GM19025 (cell line): ENCODE measurements around the gene EID2B.

Experiments used
- ATAC-seq: cut with Tn5 transposase; IDR thresholded peaks from one replicate; pipeline ENCODE4 v1.9.1; 2021; ENCODE audit warnings: mild to moderate bottlenecking, low read depth, moderate library complexity; ENCODE audit not compliant: unreplicated experiment

The EID2B gene

DNA sequence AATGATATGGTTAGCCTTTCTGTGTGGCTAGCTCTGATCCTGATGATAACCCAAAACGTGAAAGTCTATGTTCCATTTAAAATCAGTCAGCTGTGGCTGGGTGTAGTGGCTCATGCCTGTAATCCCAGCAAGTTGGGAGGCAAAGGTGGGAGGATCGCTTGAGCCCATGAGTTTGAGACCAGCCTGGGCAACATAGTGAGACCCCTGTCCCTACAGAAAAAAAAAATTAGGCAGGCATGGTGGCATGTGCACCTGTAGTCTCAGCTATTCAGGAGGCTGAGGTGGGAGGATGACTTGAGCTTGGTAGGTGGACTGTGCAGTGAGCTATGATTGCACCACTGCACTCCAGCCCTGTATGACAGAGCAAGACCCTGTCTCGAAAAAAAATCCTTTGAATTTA lies 1.1 kb upstream of the EID2B start:
- ATAC-seq, result no peak

DNA sequence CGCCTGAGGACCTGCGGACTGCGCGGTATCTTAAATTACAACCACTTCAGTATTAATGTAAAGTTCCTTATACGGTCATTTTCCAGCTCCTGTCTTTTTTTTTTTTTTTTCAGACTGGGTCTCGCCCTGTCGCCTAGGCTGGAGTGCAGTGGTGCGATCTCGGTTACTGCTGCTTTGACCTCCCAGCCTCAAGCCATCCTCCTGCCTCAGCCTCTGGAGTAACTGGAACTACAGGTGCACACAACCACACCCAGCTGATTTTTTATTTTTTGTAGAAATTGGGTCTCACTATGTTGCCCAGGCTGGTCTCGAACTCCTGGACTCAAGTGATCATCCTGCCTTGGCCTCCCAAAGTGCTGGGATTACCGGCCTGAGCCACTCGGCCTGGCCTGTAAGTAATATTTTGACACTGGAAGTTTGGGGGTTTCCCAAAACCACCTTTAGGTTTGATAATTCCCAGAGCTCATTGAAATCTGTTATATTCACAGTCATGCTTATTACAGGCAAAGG lies 406 bp upstream of the EID2B start:
- ATAC-seq, result no peak

DNA sequence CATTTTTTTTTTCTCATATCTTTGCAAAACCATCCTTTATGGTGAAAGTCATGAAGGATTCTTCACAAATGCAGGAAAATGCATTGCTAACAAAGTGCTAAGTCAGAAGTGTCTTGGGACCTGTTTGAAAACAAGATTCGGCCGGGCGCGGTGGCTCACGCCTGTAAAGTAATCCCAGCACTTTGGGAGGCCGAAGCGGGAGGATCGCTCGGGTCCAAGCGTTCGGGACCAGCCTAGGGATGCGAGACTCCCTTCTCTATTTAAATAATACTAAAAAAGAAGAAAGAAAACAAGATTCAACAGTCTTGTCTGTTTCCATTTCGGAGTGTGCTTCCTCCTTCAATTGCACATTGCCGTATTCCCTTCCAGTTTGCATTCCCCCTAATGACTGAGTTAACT lies 819 bp downstream of the EID2B start:
- no peak for ATAC-seq

DNA sequence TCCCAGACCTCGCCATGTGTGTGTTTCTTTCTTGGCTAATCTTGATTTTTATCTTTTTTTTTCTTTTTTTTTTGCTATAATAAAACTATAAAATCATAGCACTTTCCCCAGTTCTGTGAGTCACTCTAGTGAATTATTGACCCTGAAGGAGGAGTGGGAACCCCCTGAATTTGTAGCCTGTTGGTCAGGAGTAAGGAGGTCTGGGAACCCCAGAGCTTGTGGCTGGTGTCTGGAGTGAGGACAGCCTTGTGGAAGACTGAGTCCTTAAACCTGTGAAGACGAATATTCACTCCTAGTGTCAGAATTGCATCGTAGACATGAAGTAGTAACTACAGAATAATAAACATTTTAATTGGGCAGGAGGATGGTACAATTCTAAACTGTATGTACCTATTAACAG lies 7.4 kb downstream of the EID2B start:
- ATAC-seq, result no peak

DNA sequence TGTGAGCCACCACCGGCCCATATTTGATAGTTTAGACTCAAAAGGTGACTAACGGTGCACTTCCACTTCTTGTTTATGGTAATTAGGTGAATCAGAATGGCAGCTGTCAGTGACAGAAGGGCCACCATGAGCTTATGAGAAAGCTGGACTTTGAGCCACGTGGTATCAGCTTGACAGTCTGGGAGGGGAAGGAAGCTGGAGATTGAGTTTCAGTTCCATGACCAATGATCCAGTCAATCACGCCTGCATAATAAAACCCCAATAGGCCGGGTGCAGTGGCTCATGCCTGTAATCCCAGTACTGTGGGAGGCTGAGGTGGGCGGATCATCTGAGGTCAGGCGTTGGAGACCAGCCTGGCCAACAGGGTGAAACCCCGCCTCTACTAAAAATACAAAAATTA lies 8.2 kb downstream of the EID2B start:
- no peak for ATAC-seq

DNA sequence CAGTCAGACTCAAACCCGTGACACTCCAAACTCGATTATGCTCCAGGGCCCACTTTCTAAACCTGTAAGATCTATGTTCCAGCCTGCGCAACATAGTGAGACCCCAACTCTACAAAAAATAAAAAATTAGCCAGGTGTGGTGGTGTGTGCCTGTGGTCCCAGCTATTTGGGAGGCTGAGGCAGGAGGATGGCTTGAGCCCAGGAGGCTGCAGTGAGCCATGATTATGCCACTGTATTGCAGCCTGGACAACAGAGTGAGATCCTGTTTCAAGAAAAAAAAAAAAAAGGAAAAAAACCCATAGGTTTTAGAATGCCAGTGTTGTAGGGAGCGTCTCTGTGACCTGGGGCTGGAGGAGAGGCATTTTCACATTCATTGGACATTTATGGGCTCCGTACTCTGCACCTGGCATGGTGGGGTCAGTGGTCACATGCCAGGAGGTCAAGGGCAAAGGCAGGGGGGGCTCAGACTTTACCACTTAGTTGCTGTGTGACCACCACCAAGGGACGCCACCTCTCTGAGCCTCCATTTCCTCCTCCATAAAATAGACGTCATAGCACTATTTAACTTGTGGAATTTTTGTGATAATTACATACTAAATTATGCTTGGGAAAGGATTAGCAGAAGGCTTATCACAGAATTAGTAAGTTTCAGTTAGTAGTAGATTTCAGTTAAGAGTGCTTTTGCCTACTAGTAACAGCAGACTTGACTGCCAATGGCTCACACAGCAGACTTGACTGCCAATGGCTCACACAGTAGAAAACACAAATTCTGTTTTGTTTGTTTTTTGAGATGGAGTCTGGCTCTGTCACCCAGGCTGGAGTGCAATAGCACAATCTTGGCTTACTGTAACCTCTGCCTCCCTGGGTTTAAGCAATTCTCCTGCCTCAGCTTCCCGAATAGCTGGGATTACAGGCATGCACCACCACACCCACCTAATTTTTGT lies 11.8 kb downstream of the EID2B start:
- ATAC-seq, result no peak

DNA sequence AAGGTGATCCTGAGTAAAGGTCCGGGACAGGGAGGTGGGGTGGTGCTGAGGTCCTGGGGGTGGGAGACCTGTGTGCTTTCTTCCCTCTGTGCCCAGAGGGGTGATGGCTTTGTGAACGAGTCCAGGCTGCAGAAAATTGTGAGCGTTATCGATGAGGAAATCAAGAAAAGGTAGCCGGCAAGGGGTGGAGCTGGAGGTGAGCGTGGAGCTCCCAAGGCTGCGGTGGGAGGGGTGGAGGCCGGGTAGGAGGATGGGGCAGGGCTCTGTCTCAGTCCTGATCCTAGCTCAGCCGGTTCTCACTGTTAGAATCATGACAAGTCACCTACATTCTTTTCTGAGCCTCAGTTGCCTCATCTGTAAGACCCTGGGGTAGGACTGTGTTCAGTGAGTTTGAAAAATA lies 13.7 kb downstream of the EID2B start:
- ATAC-seq, result no peak

DNA sequence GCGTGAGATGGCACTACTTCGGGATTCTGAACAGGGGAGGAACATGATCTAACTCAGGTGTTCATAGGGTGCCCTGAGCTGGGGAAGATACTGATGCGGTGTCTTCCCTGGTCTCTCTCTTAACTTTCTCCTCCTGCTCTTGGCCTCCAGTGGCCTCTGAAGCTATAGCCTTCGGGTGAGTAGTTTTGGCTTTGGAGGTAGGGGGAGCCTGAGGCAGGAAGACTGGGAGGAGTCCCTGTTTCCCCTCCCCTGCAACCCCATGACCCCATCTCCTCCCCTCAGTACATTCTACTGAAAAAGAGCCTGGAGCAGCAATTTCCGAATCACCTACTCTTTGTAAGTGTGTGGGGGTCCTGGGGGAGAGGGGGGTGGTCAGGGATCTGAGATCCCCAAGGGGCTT lies 14.2 kb downstream of the EID2B start:
- no peak for ATAC-seq

DNA sequence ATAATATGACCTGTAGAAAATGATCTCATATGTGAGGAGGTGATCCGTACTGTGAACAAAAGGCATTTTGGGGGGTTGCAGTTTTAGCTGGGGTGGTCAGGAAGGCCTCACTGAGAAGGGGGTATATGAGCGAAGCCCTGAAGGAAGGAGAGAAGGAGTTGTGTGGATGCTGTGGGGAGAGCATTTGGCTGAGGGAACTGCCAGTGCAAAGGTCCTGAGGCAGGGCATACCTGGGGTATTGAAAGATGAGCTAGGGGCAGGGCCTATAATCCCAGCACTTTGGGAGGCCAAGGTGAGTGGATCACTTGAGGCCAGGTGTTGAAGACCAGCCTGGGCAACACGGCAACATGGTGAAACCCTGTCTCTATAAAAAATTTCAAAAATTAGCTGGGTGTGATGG lies 15.2 kb downstream of the EID2B start:
- no peak for ATAC-seq

DNA sequence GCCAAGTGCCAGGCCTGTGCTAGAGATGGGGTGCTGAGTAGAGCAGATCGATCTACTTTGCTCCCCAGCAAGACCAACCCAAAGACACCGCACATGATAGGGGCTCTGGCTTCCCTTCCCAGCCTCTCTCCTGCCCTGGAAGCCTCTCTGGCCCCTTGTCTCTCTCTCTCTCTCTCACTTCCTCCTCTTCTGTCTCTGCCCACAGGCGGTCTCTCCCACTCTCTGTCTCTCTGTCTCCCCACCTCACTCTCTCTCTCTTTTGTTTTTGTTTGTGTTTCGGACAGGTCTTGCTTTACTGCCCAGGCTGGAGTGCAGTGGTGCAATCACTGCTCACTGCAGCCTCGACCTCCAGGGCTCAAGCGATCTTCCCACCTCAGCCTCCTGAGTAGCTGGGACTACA lies 16.4 kb downstream of the EID2B start:
- no peak for ATAC-seq

DNA sequence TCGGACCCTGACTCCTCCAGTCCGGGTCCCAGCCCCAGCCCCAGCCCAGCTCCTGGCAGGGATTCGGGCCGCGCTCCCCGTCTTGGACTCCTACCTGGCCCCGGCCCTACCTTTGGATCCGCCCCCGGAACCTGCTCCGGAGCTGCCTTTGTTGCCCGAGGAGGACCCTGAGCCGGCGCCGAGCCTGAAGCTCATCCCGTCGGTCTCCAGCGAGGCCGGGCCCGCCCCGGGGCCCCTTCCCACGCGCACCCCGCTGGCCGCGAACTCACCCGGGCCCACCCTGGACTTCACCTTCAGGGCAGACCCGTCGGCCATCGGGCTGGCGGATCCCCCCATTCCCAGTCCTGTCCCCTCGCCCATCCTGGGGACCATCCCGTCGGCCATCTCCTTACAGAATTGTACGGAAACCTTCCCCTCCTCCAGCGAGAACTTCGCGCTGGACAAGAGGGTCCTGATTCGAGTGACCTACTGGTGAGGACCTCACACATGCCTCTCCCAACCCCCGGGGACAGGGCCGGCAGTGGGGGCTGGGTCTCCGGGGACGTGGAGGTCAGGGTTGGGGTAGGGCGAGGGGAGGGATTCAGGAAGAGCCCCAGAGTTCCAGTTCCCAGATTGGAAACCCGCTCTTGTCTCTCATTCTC lies 17.0 kb downstream of the EID2B start:
- ATAC-seq, result no peak

DNA sequence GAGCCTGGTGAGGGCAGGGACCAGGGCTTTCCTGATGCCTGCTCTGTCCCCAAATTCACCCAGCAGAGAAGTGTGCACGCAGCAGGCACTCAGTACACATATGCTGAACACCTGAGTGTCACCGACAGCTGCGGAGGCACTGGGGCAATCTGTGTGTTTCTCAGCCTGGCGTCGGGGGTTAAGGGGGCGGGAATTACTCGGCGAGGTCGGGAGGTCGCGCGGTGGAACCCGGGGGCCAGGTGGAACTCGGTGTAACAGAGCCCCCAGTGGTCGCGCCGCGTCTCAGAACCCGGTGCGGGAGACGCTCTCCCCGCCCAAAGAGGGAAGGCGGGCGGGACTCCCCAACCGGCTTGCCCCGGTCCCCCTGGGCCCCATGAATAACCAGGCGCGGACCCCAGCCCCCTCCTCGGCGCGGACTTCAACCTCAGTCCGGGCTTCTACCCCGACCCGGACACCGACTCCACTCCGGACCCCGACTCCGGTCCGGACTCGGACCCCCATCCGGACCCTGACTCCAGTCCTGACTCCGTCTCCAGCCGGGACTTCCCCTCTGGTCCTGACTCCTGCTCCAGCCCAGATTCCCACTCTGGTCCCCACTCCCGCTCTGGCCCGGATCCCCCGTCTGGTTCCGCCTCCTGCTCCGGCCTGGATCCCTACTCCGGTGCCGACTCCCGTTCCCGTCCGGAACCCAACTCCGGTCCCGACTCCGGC lies 17.7 kb downstream of the EID2B start, which contains the start of gene SELENOV:
Gene SELENOV, plus strand, starts transcription at position 300 of the 711 bp plus-strand sequence. Its CDS starts 74 bp downstream, at position 374.
- no peak for ATAC-seq

DNA sequence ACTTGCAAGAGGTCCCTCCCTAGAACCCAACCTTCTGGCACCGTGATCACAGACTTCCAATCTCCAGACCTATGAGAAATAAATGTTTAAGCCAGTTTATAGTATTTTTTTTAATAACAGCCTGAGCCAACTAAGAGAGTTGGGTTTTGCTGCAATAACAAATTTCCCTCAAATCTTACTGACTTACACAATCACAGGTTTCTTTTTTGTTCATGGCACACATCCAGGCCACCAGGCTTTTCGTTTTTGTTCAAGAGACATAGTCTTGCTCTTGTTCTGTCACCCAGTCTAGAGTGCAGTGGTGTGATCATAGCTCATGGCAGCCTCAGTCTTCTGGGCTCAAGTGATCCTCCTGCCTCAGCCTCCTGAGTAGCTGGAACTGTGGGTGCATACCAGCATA lies 19.7 kb downstream of the EID2B start:
- no peak for ATAC-seq

DNA sequence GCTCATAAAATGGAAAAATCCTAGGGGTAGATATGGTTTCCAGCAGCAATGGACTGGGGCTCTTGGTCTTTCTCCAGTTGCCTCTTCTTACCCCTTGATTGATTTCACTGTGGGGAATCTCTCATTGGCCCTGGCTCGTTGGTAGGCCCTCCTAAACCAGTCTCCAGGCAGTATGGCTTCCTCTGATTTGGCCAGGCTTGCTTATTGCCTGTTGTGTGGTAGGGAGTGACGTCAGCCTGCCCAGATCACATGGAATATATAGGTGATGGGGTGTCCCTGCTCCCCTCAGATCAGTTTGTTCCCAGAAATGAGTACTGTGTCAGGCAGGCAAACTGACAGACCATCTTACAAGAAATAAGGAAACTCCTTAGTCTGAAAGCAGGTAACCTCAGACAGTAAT lies 23.4 kb downstream of the EID2B start:
- no peak for ATAC-seq

DNA sequence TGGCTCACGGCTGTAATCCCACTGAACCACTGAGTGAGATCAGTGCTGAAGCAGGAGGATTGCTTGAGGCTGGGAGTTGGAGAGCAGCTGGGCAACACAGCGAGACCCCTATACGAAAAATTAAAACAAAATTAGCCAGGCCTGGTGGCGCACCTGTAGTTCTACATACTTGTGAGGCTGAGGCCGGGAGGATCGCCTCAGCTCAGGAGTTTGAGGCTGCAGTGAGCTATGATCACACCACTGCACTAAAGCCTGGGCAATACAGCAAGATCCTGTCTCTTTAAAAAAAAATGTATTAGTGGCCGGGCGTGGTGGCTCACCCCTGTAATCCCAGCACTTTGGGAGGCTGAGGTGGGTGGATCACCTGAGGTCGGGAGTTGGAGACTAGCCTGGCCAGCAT lies 24.0 kb downstream of the EID2B start:
- ATAC-seq, result no peak

DNA sequence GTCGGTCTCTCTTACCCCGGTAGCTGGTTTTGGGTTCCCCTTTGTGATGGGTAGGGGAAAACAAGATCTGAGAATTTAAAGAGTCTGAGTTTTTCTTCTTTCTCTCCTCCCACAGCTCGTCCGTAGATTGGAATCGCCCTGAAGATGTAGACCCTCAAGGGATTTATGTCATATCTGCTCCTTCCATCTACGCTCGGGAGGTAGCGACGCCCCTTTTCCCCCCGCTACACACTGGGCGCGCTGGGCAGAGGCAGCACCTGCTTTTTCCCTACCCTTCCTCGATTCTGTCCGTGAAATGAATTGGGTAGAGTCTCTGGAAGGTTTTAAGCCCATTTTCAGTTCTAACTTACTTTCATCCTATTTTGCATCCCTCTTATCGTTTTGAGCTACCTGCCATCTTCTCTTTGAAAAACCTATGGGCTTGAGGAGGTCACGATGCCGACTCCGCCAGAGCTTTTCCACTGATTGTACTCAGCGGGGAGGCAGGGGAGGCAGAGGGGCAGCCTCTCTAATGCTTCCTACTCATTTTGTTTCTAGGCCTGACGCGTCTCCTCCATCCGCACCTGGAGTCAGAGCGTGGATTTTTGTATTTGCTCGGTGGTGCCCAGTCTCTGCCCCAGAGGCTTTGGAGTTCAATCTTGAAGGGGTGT lies 24.8 kb downstream of the EID2B start:
- ATAC-seq, result no peak

DNA sequence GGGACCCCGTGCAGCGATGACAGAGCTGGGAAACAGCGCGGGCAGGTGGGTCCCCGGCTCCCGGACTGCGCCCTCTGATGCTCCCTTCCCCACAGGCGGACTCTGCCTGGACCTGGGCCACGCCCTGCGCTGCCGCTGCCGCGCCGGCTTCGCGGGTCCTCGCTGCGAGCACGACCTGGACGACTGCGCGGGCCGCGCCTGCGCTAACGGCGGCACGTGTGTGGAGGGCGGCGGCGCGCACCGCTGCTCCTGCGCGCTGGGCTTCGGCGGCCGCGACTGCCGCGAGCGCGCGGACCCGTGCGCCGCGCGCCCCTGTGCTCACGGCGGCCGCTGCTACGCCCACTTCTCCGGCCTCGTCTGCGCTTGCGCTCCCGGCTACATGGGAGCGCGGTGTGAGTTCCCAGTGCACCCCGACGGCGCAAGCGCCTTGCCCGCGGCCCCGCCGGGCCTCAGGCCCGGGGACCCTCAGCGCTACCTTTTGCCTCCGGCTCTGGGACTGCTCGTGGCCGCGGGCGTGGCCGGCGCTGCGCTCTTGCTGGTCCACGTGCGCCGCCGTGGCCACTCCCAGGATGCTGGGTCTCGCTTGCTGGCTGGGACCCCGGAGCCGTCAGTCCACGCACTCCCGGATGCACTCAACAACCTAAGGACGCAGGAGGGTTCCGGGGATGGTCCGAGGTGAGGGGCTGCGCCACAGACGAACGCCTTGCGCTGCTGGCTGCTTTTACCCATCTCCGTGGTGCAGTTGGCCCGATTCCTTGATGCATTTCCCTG lies 25.5 kb downstream of the EID2B start:
- ATAC-seq, result no peak

DNA sequence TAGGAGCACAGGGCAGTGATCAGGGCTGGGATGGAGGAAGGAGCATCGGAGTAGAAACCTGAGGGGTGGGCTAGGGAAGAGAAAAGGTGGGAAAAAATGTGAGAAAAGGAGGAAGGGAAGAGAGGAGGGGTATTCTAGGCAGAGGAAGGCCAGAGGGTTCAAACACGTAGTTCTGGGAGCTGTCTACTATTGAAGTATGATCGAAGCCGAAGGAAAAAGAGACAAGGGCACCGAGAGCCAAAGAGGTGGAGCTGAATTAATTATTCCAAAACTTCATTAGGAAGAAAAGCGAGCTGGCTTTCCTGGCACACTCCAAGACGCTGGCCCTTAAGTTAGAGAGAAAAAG lies 26.1 kb downstream of the EID2B start:
- no peak for ATAC-seq

DNA sequence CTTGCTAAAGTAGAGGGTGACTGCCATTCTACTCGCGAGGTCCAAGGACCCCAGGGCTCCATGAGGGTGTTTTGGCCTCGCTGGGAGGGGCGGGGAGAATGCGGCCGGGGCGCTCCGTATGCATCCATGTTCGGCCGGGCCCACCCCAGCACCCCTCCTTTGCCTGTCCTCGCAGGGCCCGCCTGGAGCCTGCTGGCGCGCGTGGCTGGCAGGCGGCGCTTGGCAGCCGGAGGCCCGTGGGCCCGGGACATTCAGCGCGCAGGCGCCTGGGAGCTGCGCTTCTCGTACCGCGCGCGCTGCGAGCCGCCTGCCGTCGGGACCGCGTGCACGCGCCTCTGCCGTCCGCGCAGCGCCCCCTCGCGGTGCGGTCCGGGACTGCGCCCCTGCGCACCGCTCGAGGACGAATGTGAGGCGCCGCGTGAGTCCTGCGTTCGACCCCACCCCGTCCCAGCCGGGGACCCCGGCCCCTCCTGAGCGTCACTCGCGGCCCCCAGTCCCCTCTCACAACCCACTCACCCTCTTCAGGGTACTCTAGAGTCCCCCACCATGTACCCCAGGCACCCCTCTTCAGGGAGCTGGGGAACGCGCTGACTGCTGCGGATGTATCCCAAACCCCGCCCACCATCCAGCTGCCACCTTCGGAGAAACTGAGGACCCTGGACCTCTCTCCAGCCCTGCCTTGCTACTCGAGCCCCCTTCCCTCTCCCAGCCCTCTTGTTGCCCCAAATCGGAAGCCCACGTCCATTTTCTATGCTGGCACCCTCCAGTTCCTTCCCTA lies 29.8 kb downstream of the EID2B start:
- no peak for ATAC-seq
